Nephron (organoid): ENCODE results near the gene NFAM1.

Experiments
- H3K27ac Mint-ChIP-seq, 3 experiments: 2 replicates each; pipeline ENCODE4 v1.8.0; 2020; ENCODE audit warnings: mixed read lengths in 3 of 3, mild to moderate bottlenecking in 2 of 3, moderate library complexity in 1 of 3
- H3K27me3 Mint-ChIP-seq: 2 replicates; pipeline ENCODE4 v1.8.0; 2021; ENCODE audit warnings: low read depth, mild to moderate bottlenecking, moderate library complexity, mixed read lengths
- H3K36me3 Mint-ChIP-seq: 2 replicates; pipeline ENCODE4 v1.8.0; 2020; ENCODE audit warnings: low read depth, mixed read lengths
- H3K4me1 Mint-ChIP-seq: 2 replicates; pipeline ENCODE4 v1.8.0; 2020; ENCODE audit warnings: mixed read lengths
- H3K4me3 Mint-ChIP-seq, 3 experiments: 2 replicates each; pipeline ENCODE4 v1.8.0; 2020; ENCODE audit warnings: mild to moderate bottlenecking in 3 of 3, mixed read lengths in 3 of 3, moderate library complexity in 2 of 3
- H3K9me3 Mint-ChIP-seq: 2 replicates; pipeline ENCODE4 v1.8.0; 2020; ENCODE audit warnings: mixed read lengths
- TF ChIP-seq, protein P1 (sequence below), 3 experiments: fragments of 200-600 bp; sonication (generic); IDR thresholded peaks; one replicate each; pipeline ENCODE4 v1.5.0; 2021; ENCODE audit warnings: antibody characterized with exemption in 3 of 3; ENCODE audit not compliant: unreplicated experiment in 3 of 3

Gene NFAM1

DNA sequence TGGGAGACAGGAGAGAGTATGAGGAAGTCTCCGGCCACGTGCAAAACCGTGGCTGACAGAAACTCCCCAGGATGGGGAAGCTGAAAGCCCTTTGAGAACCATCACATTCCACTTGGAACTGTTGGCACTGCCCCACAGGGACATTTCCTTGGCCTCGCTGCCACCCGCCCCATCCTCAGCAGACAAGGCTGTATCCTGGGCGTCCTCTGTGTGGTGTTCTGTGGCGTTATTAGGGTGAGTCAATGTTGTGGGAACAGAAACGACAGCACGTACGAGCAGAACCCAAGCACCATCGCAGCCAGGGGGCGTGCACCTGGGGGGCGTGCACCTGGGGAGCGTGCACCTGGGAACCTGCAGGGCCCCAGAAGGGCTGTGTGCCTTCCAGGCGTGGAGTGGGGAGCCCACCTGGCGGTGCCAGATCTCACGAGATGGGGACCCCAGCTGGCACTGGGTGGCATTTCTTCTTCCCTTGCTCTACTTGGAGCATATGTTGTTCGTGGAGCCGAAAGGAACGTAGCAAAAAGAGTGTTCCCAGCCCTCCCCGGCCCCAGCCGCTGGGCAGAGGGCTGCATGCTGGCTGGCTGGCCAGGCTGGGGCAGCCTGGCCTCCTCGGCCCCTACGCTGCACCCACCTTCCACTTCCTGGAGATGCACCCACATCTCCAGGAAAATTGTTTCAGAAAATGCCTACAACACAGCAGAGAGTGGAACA, 35.4 kb downstream of the NFAM1 start:
- Mint-ChIP-seq H3K4me3 (no peak overlapping the region), H3K9me3 (no peaks in the 10 kb centered on the region), H3K27me3 (peaks cover 20% of the 10 kb centered on the region), H3K4me1 (peaks cover 12% of the 10 kb centered on the region), H3K36me3 (no peaks in the 10 kb centered on the region), H3K27ac (no peak overlapping the region)
- TF ChIP-seq, protein P1, sequence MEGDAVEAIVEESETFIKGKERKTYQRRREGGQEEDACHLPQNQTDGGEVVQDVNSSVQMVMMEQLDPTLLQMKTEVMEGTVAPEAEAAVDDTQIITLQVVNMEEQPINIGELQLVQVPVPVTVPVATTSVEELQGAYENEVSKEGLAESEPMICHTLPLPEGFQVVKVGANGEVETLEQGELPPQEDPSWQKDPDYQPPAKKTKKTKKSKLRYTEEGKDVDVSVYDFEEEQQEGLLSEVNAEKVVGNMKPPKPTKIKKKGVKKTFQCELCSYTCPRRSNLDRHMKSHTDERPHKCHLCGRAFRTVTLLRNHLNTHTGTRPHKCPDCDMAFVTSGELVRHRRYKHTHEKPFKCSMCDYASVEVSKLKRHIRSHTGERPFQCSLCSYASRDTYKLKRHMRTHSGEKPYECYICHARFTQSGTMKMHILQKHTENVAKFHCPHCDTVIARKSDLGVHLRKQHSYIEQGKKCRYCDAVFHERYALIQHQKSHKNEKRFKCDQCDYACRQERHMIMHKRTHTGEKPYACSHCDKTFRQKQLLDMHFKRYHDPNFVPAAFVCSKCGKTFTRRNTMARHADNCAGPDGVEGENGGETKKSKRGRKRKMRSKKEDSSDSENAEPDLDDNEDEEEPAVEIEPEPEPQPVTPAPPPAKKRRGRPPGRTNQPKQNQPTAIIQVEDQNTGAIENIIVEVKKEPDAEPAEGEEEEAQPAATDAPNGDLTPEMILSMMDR (IDR thresholded peaks at IDR 0.05; ENCODE audit: unreplicated experiment in 3 of 3): no peak

DNA sequence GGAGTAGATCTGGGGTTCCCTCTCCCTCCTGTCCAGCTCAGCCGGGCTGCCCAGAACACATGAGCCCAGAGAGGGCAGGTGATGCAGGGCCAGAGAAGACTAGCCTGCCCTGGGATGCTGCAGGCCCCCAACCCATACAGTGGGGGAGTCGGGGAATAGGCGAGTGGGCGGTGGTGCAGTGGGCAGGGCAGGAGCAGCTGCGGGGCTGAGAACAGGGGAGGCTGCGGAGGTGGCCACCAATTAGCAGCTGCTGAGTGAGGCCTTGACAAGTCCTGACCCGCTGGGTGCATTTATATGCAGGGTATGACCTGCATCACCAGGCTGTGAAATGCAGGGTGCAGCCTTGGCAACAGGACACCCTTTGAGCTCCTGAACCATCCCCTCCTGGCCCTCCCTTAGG, 43.1 kb downstream of the NFAM1 start:
- H3K4me1 Mint-ChIP-seq: peaks cover 8% of the 10 kb centered on the region
- H3K27ac Mint-ChIP-seq: no peak overlapping the region
- no peak overlapping the region for H3K4me3 Mint-ChIP-seq
- no peaks in the 10 kb centered on the region for H3K9me3 Mint-ChIP-seq
- TF ChIP-seq, protein P1 (IDR thresholded peaks at IDR 0.05; ENCODE audit: unreplicated experiment in 3 of 3): no peak
- H3K36me3 Mint-ChIP-seq: no peaks in the 10 kb centered on the region
- peaks cover 21% of the 10 kb centered on the region for H3K27me3 Mint-ChIP-seq

DNA sequence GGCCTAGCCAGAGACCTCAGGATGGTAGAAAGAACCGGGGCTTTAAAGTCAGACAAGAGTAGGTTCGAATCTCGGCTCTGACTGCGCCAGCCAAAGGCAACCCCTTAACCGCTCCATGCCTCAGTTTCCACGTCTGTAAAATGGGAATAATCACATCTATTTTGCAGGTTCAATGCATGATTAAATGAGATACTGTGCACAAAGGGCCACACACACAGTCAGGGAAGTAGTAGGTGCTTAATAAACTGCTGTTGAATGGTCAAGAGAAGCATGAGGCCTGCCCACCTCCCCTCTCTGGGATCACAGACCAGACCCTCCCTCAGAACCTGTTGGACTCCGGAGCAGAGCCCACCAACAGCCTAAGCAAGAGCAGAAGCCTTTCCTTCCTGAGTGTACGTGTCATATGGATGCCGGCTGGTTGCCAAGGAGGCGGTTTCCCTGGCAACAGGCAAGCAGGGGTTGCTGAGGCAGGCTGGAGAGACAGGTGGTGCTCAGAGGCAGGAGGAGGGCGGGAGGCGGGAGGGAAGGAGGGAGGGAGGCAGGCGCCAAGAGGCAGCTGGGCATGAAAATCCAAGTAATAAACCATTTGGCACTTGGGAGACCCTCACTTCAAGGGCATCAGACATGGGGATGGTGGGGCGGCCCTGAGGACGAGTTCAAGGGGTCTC, 43.9 kb downstream of the NFAM1 start:
- H3K36me3 Mint-ChIP-seq: no peaks in the 10 kb centered on the region
- no peak overlapping the region for H3K27ac Mint-ChIP-seq
- H3K4me1 Mint-ChIP-seq: peaks cover 8% of the 10 kb centered on the region
- H3K9me3 Mint-ChIP-seq: no peaks in the 10 kb centered on the region
- TF ChIP-seq, protein P1 (IDR thresholded peaks at IDR 0.05; ENCODE audit: unreplicated experiment in 3 of 3): no peak
- no peak overlapping the region for H3K4me3 Mint-ChIP-seq
- H3K27me3 Mint-ChIP-seq: peaks cover 25% of the 10 kb centered on the region

DNA sequence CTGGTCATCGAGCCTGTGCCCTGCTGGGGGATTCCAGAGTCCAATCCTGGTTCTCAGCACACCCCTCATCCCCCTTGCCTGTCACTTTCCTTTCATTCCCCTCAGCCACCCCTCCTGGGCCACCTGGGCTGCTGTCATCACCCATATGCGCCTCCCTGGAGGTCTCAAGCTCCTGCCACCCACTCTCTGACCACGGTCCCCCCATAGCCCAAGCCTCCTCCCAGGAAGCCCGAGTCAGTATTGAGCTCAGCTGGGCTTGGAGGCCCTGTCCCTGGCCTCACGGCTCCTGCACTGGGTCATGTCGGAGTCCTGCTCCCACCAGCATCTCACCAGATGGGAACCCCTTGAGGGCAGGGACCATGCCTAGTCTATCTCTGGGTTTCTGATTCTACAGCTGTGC, 44.6 kb downstream of the NFAM1 start:
- Mint-ChIP-seq H3K27ac (no peak overlapping the region), H3K4me1 (peaks cover 8% of the 10 kb centered on the region), H3K4me3 (no peak overlapping the region), H3K36me3 (no peaks in the 10 kb centered on the region), H3K27me3 (peaks cover 27% of the 10 kb centered on the region), H3K9me3 (no peaks in the 10 kb centered on the region)
- TF ChIP-seq, protein P1 (IDR thresholded peaks at IDR 0.05; ENCODE audit: unreplicated experiment in 3 of 3): no peak

DNA sequence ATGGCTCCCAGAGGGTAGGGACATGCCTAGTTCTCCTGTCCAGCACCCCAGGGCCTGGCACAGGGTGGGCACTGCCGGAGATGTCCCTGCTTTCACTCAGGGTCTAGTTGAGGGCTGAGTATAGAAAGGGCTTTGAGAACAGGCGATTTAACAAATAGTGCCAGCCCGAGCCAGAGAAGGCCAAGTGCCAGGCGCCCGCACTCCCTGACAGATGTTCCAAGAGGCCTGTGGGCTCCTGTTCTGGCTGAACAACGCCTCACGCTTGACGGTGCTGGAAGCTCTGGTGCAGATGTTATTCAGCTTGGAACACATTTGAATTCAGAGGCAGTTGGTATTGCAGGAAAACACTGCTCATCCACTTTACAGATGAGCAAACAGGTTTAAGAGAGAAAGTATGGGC, 46.5 kb downstream of the NFAM1 start:
- no peaks in the 10 kb centered on the region for H3K9me3 Mint-ChIP-seq
- peaks cover 23% of the 10 kb centered on the region for H3K27me3 Mint-ChIP-seq
- peaks cover 9% of the 10 kb centered on the region for H3K4me1 Mint-ChIP-seq
- H3K27ac Mint-ChIP-seq: no peak overlapping the region
- no peaks in the 10 kb centered on the region for H3K36me3 Mint-ChIP-seq
- TF ChIP-seq, protein P1 (IDR thresholded peaks at IDR 0.05; ENCODE audit: unreplicated experiment in 3 of 3): no peak
- H3K4me3 Mint-ChIP-seq: no peak overlapping the region

DNA sequence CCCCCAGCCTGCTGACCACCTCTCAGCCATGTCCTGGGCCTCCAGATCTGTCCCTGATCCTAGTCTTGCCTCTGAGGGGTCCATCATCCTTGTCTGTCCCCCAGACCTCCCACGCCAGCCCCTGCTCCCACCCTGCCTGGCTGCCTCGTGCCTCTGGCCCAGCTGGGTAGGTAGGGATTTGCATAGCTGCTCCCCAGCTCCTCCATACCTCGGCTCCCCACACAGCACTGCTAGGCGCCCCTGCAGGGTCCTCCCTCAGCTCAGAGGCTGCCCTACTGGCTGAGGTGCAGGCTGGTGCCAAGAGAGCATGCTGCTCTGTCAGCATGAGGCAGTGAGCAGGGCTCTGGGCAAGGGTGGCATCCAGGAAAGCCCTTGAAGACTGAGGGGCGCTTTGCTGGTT, 47.7 kb downstream of the NFAM1 start:
- no peaks in the 10 kb centered on the region for H3K9me3 Mint-ChIP-seq
- peaks cover 21% of the 10 kb centered on the region for H3K27me3 Mint-ChIP-seq
- H3K4me1 Mint-ChIP-seq: peaks cover 11% of the 10 kb centered on the region
- TF ChIP-seq, protein P1 (IDR thresholded peaks at IDR 0.05; ENCODE audit: unreplicated experiment in 3 of 3): no peak
- no peak overlapping the region for H3K4me3 Mint-ChIP-seq
- no peak overlapping the region for H3K27ac Mint-ChIP-seq
- H3K36me3 Mint-ChIP-seq: no peaks in the 10 kb centered on the region
